Hepatocyte (in vitro differentiated cells): Measurements from ENCODE around the gene NR6A1.

Experiments used
- CTCF ChIP-seq: fragments of 200-600 bp; sonication (generic); IDR thresholded peaks from 2 replicates; pipeline ENCODE4 v1.5.1; 2016; ENCODE audit warnings: antibody characterized with exemption, mild to moderate bottlenecking; ENCODE audit not compliant: poor library complexity
- EZH2phosphoT487 ChIP-seq: fragments of 200-600 bp; sonication (generic); IDR thresholded peaks from one replicate; pipeline ENCODE4 v1.6.1; 2018; ENCODE audit warnings: antibody characterized with exemption, mild to moderate bottlenecking, low read depth, moderate library complexity; ENCODE audit not compliant: unreplicated experiment, severe bottlenecking

GRCh38 chr9:124483481-124483880 lies 287.6 kb downstream of the NR6A1 start:
- TF ChIP-seq CTCF (no peak), EZH2phosphoT487 (no peak)
